Panc1 (cell line): Measurements from ENCODE around the gene ARF4.

ENCODE experiments used
- CTCF ChIP-seq: fragments of 450-650 bp; IDR thresholded peaks from 2 replicates; pipeline ENCODE4 v1.5.1; 2017; ENCODE audit warnings: mild to moderate bottlenecking
- POLR2AphosphoS5 ChIP-seq: IDR thresholded peaks from 2 replicates; pipeline ENCODE4 v1.6.1; 2012; ENCODE audit warnings: mild to moderate bottlenecking, low read depth, low read length, moderate library complexity
- SIN3A ChIP-seq: IDR thresholded peaks from 2 replicates; pipeline ENCODE4 v1.6.1; 2012; ENCODE audit warnings: low read depth, mild to moderate bottlenecking, low read length, moderate library complexity, borderline replicate concordance; ENCODE audit not compliant: insufficient read depth
- TCF7L2 ChIP-seq: IDR thresholded peaks from 2 replicates; pipeline ENCODE4 v1.6.1; 2011; ENCODE audit warnings: mild to moderate bottlenecking, low read depth, low read length, inconsistent platforms
- TF ChIP-seq, protein P1 (sequence below), 2 experiments: IDR thresholded peaks; 2 replicates each; pipeline ENCODE4 v1.6.1; 2011 to 2012; ENCODE audit warnings: low read depth in 2 of 2, control low read depth in 1 of 2, low read length in 1 of 2, mild to moderate bottlenecking in 1 of 2, moderate library complexity in 1 of 2; ENCODE audit not compliant: insufficient read depth in 1 of 2

GRCh38 chr3:57544181-57545125 is 52.7 kb downstream of the ARF4 start, which contains the start of gene DNAH12:
- TF ChIP-seq SIN3A (no peak), POLR2AphosphoS5 (no peak), CTCF (no peak), TCF7L2 (no peak)
- TF ChIP-seq, protein P1, sequence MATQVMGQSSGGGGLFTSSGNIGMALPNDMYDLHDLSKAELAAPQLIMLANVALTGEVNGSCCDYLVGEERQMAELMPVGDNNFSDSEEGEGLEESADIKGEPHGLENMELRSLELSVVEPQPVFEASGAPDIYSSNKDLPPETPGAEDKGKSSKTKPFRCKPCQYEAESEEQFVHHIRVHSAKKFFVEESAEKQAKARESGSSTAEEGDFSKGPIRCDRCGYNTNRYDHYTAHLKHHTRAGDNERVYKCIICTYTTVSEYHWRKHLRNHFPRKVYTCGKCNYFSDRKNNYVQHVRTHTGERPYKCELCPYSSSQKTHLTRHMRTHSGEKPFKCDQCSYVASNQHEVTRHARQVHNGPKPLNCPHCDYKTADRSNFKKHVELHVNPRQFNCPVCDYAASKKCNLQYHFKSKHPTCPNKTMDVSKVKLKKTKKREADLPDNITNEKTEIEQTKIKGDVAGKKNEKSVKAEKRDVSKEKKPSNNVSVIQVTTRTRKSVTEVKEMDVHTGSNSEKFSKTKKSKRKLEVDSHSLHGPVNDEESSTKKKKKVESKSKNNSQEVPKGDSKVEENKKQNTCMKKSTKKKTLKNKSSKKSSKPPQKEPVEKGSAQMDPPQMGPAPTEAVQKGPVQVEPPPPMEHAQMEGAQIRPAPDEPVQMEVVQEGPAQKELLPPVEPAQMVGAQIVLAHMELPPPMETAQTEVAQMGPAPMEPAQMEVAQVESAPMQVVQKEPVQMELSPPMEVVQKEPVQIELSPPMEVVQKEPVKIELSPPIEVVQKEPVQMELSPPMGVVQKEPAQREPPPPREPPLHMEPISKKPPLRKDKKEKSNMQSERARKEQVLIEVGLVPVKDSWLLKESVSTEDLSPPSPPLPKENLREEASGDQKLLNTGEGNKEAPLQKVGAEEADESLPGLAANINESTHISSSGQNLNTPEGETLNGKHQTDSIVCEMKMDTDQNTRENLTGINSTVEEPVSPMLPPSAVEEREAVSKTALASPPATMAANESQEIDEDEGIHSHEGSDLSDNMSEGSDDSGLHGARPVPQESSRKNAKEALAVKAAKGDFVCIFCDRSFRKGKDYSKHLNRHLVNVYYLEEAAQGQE (IDR thresholded peaks at IDR 0.05; ENCODE audit: insufficient read depth in 1 of 2, low read depth in 2 of 2, low read length in 1 of 2) = no peak
